SK-N-SH (cell line): ENCODE data around the gene CRIP2. TPM values are rescaled to one million over a fixed set of nuclear protein-coding genes. Genes with fewer than 3 reads are reported as not detected.

Experiments used
- CTCF ChIA-PET: fragments of 300-600, 350-600 bp; formaldehyde crosslinking; extraction: SDS; loops from one replicate; lab custom pipeline; 2021; lab: Yijun Ruan, JAX
- POLR2A ChIA-PET: fragments of 350-600 bp; sonication (Branson Sonifier 250); formaldehyde crosslinking; extraction: SDS; loops from one replicate; lab custom pipeline; 2020; ENCODE audit warnings: antibody characterized with exemption, inconsistent platforms; lab: Yijun Ruan, JAX
- DNase-seq: peaks from one replicate; pipeline ENCODE4 v3.0.0; 2012
- H2AFZ ChIP-seq: fragments of 200-600 bp; sonication (generic); 2 replicates; pipeline ENCODE4 v1.8.1; 2016; ENCODE audit warnings: antibody characterized with exemption, mild to moderate bottlenecking, low read depth
- H3F3A ChIP-seq: fragments of 200-600 bp; sonication (generic); replicated peaks from 2 replicates; pipeline ENCODE3; 2016; ENCODE audit warnings: antibody characterized with exemption, mild to moderate bottlenecking; ENCODE audit not compliant: insufficient read depth
- H3K27ac ChIP-seq, 2 experiments: fragments of 200-500 bp in 1 of 2; fragments of 200-600 bp in 1 of 2; sonication (Bioruptor generic) in 1 of 2; sonication (generic), shearing (Covaris generic) in 1 of 2; 2 replicates each; pipeline versions ENCODE4 v1.5.1 to v1.6.1; 2014 to 2016; ENCODE audit warnings: low read depth in 2 of 2, inconsistent platforms in 1 of 2, low read length in 1 of 2, mild to moderate bottlenecking in 1 of 2, mixed read lengths in 1 of 2
- H3K27me3 ChIP-seq: fragments of 200-600 bp; sonication (generic), shearing (Covaris generic); 2 replicates; pipeline ENCODE4 v1.6.1; 2016; ENCODE audit warnings: mixed run types; ENCODE audit not compliant: insufficient read depth
- H3K36me3 ChIP-seq, 2 experiments: fragments of 200-500 bp in 1 of 2; fragments of 200-600 bp in 1 of 2; sonication (Bioruptor generic) in 1 of 2; sonication (generic) in 1 of 2; replicated peaks in 1 of 2; 2 replicates each; pipeline versions ENCODE3 to v1.5.1; 2014 to 2016; ENCODE audit warnings: low read length in 1 of 2, mild to moderate bottlenecking in 1 of 2; ENCODE audit not compliant: insufficient read depth in 2 of 2, control insufficient read depth in 1 of 2
- H3K4me1 ChIP-seq, 2 experiments: fragments of 200-500 bp in 1 of 2; fragments of 200-600 bp in 1 of 2; sonication (Bioruptor generic) in 1 of 2; sonication (generic), shearing (Covaris generic) in 1 of 2; 2 replicates each; pipeline versions ENCODE4 v1.5.1 to v1.6.1; 2014 to 2016; ENCODE audit warnings: low read depth in 1 of 2, low read length in 1 of 2, mixed run types in 1 of 2; ENCODE audit not compliant: insufficient read depth in 2 of 2, control insufficient read depth in 1 of 2
- H3K4me2 ChIP-seq: fragments of 200-600 bp; sonication (generic), shearing (Covaris generic); 2 replicates; pipeline ENCODE4 v1.6.1; 2017; ENCODE audit warnings: mixed run types
- H3K4me3 ChIP-seq, 2 experiments: fragments of 200-500 bp in 1 of 2; fragments of 200-600 bp in 1 of 2; sonication (Bioruptor generic) in 1 of 2; sonication (generic), shearing (Covaris generic) in 1 of 2; 2 replicates each; pipeline versions ENCODE4 v1.5.1 to v1.8.1; 2014 to 2016; ENCODE audit warnings: low read depth in 2 of 2, inconsistent platforms in 1 of 2, low read length in 1 of 2, mild to moderate bottlenecking in 1 of 2, mixed read lengths in 1 of 2, moderate library complexity in 1 of 2
- H3K79me2 ChIP-seq: fragments of 200-600 bp; sonication (generic); 2 replicates; pipeline ENCODE4 v1.8.1; 2017; ENCODE audit warnings: mild to moderate bottlenecking; ENCODE audit not compliant: insufficient read depth
- H3K9ac ChIP-seq: fragments of 200-600 bp; sonication (generic); 2 replicates; pipeline ENCODE4 v1.6.1; 2017; ENCODE audit warnings: mixed run types
- H3K9me2 ChIP-seq: fragments of 200-600 bp; sonication (generic); 2 replicates; pipeline ENCODE4 v1.6.1; 2017; ENCODE audit warnings: mixed run types
- H3K9me3 ChIP-seq: fragments of 200-600 bp; sonication (generic); 2 replicates; pipeline ENCODE4 v1.6.1; 2017; ENCODE audit warnings: mixed run types, mild to moderate bottlenecking, moderate library complexity
- H4K20me1 ChIP-seq: fragments of 200-600 bp; sonication (generic); 2 replicates; pipeline ENCODE4 v1.6.1; 2017; ENCODE audit warnings: mild to moderate bottlenecking, mixed run types; ENCODE audit not compliant: insufficient read depth
- CHD2 ChIP-seq: fragments of 150-350 bp; IDR thresholded peaks from 2 replicates; pipeline ENCODE4 v1.6.1; 2018; ENCODE audit warnings: low read length; ENCODE audit not compliant: partially characterized antibody
- EZH2phosphoT487 ChIP-seq: fragments of 200-600 bp; sonication (generic); IDR thresholded peaks from 2 replicates; pipeline ENCODE4 v1.6.1; 2017; ENCODE audit warnings: low read depth, mixed run types, mild to moderate bottlenecking, antibody characterized with exemption, moderate library complexity, borderline replicate concordance
- FOXM1 ChIP-seq: IDR thresholded peaks from 2 replicates; pipeline ENCODE4 v1.4.0; 2012; ENCODE audit warnings: low read depth, mild to moderate bottlenecking
- GATA2 ChIP-seq: sonication (generic); formaldehyde crosslinking; IDR thresholded peaks from 2 replicates; pipeline ENCODE4 v1.5.0; 2020; ENCODE audit warnings: mild to moderate bottlenecking, missing genetic modification reagents
- REST ChIP-seq: IDR thresholded peaks from 2 replicates; pipeline ENCODE4 v1.6.1; 2012; ENCODE audit warnings: mild to moderate bottlenecking, low read depth, low read length, moderate library complexity
- SIN3A ChIP-seq: IDR thresholded peaks from 2 replicates; pipeline ENCODE4 v1.6.1; 2012; ENCODE audit warnings: low read depth, mild to moderate bottlenecking, low read length, moderate library complexity, borderline replicate concordance
- TAF1 ChIP-seq: IDR thresholded peaks from 2 replicates; pipeline ENCODE4 v1.6.1; 2012; ENCODE audit warnings: low read depth, mild to moderate bottlenecking, low read length, moderate library complexity, borderline replicate concordance
- TCF12 ChIP-seq: IDR thresholded peaks from 2 replicates; pipeline ENCODE4 v1.4.0; 2012
- WGBS: methylation state at CpG from one replicate; pipeline ENCODE4 v1.1.6; 2017; ENCODE audit warnings: low lambda C conversion rate; 5-methylcytosine and 5-hydroxymethylcytosine counted together
- polyA plus RNA-seq, 3 experiments: library from polyadenylated mRNA; depleted of rRNA; stranded (reverse); fragments of >200 nt; gene quantifications; 2 replicates each; pipeline ENCODE4 v1.2.3, GENCODE V29; 2012
- TF ChIP-seq, protein P1 (sequence below): IDR thresholded peaks from 2 replicates; pipeline ENCODE4 v1.4.0; 2012; ENCODE audit warnings: low read depth
- TF ChIP-seq, protein P2 (sequence below): fragments of 150-350 bp; IDR thresholded peaks from 2 replicates; pipeline ENCODE4 v1.6.1; 2017; ENCODE audit warnings: antibody characterized with exemption, low read length, low read depth, borderline replicate concordance

CRIP2 gene
- polyA plus RNA-seq, 1 of the 3 experiments (the other 2 are of a cell fraction): 335 TPM

- Histone ChIP-seq H3K4me1 (peaks cover 0 to 9% of the 10 kb centered on the region in 2 experiments; a peak in 1 of 4 replicates), H3K79me2 (no peaks in the 10 kb centered on the region)
Observed at GRCh38 chr14:105505101-105505500, 30.5 kb downstream of the CRIP2 start.

DNA sequence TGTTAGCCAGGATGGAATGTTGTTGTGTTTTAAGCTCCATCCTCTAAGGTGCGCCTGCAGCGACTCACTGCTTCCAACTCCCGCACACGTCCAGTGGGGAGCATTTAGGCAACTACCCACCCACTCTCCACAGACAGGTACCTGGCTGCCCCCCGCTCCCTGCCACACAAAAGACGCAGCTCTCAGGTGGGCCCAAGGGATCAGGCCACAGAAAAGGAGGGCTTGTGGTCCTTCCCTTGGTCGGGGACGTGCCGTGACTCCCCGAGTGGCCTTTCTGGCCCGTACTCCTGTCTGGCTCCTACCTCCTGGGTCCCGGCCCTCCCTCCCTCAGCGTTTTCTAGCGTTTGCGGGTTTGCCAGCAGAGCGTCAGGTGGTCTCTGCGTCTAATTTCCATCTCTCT lies 32.6 kb downstream of the CRIP2 start:
- H3K36me3 ChIP-seq: no peaks in the 10 kb centered on the region
- peaks cover 27% of the 10 kb centered on the region; the same call in 1 of the 2 replicates for H3K27me3 ChIP-seq
- H3K4me1 ChIP-seq: peaks cover 0 to 9% of the 10 kb centered on the region in 2 experiments; a peak in 1 of 4 replicates
- H3K9me3 ChIP-seq: no peaks in the 10 kb centered on the region
- H3K79me2 ChIP-seq: no peaks in the 10 kb centered on the region
- no peak overlapping the region for H3K4me2 ChIP-seq
- no peak overlapping the region for H3K9ac ChIP-seq
- no peaks in the 10 kb centered on the region for H4K20me1 ChIP-seq
- CTCF ChIA-PET: interaction anchor here (0.9 to 1.6 kb wide), 3 partner anchors 8 to 21 kb away, joined by 4 to 6 read pairs (median 5); no protein-coding TSS in a partner anchor
- H3K27ac ChIP-seq: no peak overlapping the region
- no peaks in the 10 kb centered on the region for H3K9me2 ChIP-seq
- DNase-seq: no peak
- no peak overlapping the region for H3K4me3 ChIP-seq
- POLR2A ChIA-PET: no interaction called here
- TF ChIP-seq TAF1 (no peak), REST (no peak), FOXM1 (no peak), EZH2phosphoT487 (no peak), SIN3A (no peak), GATA2 (CRISPR knock-in tag) (no peak), CHD2 (no peak)
- no peaks in the 10 kb centered on the region for H3F3A ChIP-seq
- H2AFZ ChIP-seq: no peak overlapping the region
- WGBS: 79% methylated on average over 13 of the region's 17 CpGs

More at GRCh38 chr14:105505101-105505500, 30.5 kb downstream of the CRIP2 start:
- H4K20me1 ChIP-seq: no peaks in the 10 kb centered on the region
- no peak overlapping the region for H3K27ac ChIP-seq
- no peaks in the 10 kb centered on the region for H3F3A ChIP-seq
- no peak overlapping the region for H2AFZ ChIP-seq
- H3K4me3 ChIP-seq: no peak overlapping the region
- H3K4me2 ChIP-seq: no peak overlapping the region
- H3K9me3 ChIP-seq: no peaks in the 10 kb centered on the region
- H3K27me3 ChIP-seq: peaks cover 16% of the 10 kb centered on the region; the same call in 1 of the 2 replicates
- WGBS: 87% methylated on average over 3 of the region's 16 CpGs
- no peaks in the 10 kb centered on the region for H3K9me2 ChIP-seq
- peak; percentile 46 for DNase-seq
- no peak overlapping the region for H3K9ac ChIP-seq
- no peaks in the 10 kb centered on the region for H3K36me3 ChIP-seq
- CTCF ChIA-PET: interaction anchor here (1.5 kb wide), 1 partner anchor 10 kb away, joined by 4 read pairs; no protein-coding TSS in a partner anchor
- POLR2A ChIA-PET: no interaction called here
- TF ChIP-seq, protein P1, sequence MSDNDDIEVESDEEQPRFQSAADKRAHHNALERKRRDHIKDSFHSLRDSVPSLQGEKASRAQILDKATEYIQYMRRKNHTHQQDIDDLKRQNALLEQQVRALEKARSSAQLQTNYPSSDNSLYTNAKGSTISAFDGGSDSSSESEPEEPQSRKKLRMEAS: no peak
- no peak for TF ChIP-seq TCF12
- TF ChIP-seq, protein P2, sequence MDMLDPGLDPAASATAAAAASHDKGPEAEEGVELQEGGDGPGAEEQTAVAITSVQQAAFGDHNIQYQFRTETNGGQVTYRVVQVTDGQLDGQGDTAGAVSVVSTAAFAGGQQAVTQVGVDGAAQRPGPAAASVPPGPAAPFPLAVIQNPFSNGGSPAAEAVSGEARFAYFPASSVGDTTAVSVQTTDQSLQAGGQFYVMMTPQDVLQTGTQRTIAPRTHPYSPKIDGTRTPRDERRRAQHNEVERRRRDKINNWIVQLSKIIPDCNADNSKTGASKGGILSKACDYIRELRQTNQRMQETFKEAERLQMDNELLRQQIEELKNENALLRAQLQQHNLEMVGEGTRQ: no peak
